GM12891 (cell line): ENCODE measurements around the gene ACSL4.
"Not testable (repeated sequence)": the region's sequence is repeated elsewhere in the genome, so short reads cannot be mapped to it uniquely, and the experiment has no call there.

Experiments
- POLR2A ChIP-seq: IDR thresholded peaks from 2 replicates; pipeline ENCODE4 v1.6.1; 2011; ENCODE audit warnings: low read depth, low read length, control low read depth
- POLR2AphosphoS5 ChIP-seq: IDR thresholded peaks from 2 replicates; pipeline ENCODE4 v1.6.1; 2011; ENCODE audit warnings: low read depth, low read length, control low read depth
- POU2F2 ChIP-seq: IDR thresholded peaks from 2 replicates; pipeline ENCODE4 v1.6.1; 2011; ENCODE audit warnings: low read depth, mild to moderate bottlenecking, control low read depth, low read length, moderate library complexity
- SPI1 ChIP-seq: IDR thresholded peaks from 2 replicates; pipeline ENCODE4 v1.6.1; 2011; ENCODE audit warnings: low read depth, low read length, control low read depth
- TAF1 ChIP-seq: IDR thresholded peaks from 2 replicates; pipeline ENCODE4 v1.6.1; 2011; ENCODE audit warnings: low read depth, low read length, control low read depth

DNA sequence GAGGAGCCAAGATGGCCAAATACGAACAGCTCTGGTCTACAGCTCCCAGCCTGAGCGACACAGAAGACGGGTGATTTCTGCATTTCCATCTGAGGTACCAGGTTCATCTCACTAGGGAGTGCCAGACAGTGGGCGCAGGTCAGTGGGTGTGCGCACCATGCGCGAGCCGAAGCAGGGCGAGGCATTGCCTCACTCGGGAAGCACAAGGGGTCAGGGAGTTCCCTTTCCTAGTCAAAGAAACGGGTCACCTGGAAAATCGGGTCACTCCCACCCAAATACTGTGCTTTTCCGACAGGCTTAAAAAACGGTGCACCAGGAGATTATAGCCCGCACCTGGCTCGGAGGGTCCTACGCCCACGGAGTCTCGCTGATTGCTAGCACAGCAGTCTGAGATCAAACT lies 88.4 kb downstream of the ACSL4 start:
- not testable (repeated sequence) for TF ChIP-seq POLR2A, TAF1, POU2F2, POLR2AphosphoS5, SPI1
